Activated CD4-positive, alpha-beta T cell treated with anti-CD3 and anti-CD28 coated beads, Interleukin-2, amount 50 U/mL, for 1 hour (primary cell): ENCODE results near the gene PTPRD.

Experiments used
- DNase-seq: peaks from one replicate; pipeline ENCODE4 v3.0.0-alpha.2; 2020

Gene PTPRD

GRCh38 chr9:8447601-8448000 is 2165.2 kb downstream of the PTPRD start:
- no peak for DNase-seq

DNA sequence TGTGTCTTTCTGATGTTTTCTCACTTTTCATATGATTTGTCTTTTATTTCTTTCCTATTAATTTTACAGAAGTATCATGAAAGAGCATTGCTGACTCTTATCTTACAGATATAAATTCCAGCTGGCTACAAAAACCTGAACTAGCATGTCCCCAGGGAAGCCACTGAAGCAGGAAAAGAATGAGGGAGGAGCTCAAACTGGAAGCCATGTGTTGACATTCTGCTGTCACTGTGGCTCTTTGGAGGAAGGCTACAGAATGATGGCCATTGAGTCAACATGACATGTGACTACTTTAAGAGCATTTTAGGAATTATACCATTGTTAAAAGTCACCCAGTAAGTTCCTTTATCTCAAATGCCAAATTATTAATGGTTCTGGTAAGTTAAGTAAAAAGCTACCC is 2174.9 kb downstream of the PTPRD start:
- no peak for DNase-seq

DNA sequence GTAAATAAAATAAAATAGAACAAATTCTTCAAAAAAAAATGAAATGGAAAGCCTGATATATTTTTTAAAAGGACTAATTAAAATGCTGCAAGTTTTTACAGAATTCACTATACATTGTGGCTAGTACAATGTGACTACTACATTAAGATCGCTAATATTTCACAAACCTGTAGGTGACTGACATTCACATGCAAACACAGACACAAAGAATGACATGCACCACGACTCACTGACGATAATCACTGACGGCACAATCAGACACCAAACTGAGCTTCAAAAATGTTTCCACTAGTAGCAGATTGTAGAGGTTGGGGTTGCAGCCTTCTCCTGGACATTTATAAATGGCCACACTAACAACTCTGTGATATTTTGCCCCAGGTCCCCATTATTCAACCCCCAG is 2175.5 kb downstream of the PTPRD start:
- DNase-seq: no peak

- no peak for DNase-seq
Observed at GRCh38 chr9:8436786-8437185, 2176.0 kb downstream of the PTPRD start.

DNA sequence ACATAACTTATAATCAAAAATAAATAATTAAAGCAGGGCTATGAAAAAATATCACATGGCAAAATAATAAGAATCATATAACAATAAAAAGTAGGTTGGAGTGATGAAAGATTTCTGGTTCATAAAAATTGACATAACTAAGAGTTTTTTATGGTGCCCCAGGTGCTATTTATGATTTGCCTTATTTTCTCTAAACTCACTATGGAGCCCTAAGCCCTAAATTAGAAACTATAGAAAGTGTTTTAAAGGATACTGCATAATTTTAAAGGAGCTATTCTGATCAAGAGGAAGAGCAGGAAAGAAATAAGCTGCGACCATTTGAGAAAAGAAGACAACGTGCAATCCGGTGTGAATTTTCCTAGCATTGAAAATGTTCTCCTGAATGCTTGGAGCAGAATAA is 2178.2 kb downstream of the PTPRD start:
- DNase-seq: no peak

GRCh38 chr9:8432224-8432623 is 2180.6 kb downstream of the PTPRD start:
- DNase-seq: no peak

- no peak for DNase-seq
Observed at GRCh38 chr9:8431505-8431904, 2181.3 kb downstream of the PTPRD start.

GRCh38 chr9:8430945-8431344 is 2181.9 kb downstream of the PTPRD start:
- DNase-seq: no peak

DNA sequence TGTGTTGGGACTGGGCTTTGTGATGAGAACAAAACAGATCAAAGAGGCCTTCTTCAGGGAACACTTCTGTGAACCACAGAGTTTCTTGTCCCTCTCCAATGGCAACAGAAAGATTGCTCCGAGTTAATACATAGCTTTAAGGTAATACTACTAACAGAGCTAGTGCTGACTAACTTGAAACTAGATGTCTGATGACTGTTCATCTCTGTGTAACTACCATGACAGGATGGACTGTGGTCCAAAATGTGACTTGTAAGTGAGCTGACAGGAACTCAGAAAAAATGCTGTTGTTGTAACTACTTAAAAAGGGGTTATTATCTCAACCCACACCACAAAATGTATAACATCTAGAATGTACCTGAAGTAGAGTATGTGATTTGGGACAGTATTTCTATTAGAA is 2183.0 kb downstream of the PTPRD start:
- DNase-seq: no peak

DNA sequence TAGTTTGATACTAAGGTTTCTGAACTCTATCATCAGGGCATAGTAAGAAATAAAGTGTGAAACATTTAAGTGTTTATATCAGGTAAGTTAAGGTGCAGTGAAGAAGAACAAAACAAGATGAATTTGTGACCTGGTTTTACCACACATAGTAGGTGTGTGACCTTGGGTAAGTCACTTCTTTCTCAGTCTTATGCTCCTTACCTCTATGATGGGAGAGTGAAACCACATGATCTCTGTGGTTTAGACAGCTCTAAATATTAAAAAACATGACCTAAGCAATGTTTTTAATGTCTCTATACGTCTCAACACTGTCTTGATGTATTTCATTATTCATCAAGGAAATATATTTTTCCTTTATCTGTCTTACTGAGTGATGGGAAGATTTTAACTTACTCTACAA is 2183.6 kb downstream of the PTPRD start:
- no peak for DNase-seq

DNA sequence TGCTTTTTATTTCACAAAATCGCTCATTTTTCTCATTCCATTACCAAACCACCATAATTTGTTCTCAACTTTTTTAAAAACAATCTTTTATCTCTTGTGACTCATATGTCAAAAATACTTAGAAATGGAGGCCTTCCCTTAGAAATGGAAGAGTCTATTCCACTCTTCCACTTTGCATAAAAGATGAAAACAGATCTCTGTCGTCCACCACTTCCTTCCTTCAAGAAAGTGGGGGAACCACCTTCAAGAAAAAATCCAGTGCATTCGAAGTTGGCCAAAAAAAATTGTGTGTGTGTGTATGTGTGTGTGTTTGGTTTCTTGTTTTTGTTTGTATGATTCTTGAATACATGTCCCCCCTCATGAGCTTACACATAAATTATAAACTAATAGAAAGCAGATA is 2184.4 kb downstream of the PTPRD start:
- no peak for DNase-seq

GRCh38 chr9:8424786-8425410 is 2187.9 kb downstream of the PTPRD start:
- no peak for DNase-seq

GRCh38 chr9:8420416-8420815 is 2192.4 kb downstream of the PTPRD start:
- DNase-seq: no peak

- no peak for DNase-seq
Observed at GRCh38 chr9:8419596-8420275, 2193.1 kb downstream of the PTPRD start.

DNA sequence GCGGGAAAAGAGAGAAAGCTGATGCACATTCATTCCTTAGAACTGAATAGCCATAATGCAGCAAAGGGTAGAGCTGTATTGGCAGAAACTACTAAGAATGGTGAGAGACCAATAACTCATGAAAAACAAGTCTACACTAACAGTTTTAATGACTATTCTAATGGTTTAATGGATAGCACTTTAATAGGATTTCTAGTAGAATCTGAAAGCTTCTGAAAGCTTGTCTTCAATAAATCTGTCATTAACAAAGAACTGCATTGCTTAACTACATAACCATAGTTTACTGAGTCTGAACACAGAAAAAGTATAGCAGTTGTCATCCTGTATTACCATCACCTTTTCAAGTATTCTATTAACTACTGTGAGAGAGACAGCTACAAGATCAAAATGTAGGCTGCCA is 2195.5 kb downstream of the PTPRD start:
- no peak for DNase-seq

- DNase-seq: no peak
Observed at GRCh38 chr9:8412327-8412726, 2200.5 kb downstream of the PTPRD start.

- no peak for DNase-seq
Observed at GRCh38 chr9:8408575-8409190, 2204.1 kb downstream of the PTPRD start.

DNA sequence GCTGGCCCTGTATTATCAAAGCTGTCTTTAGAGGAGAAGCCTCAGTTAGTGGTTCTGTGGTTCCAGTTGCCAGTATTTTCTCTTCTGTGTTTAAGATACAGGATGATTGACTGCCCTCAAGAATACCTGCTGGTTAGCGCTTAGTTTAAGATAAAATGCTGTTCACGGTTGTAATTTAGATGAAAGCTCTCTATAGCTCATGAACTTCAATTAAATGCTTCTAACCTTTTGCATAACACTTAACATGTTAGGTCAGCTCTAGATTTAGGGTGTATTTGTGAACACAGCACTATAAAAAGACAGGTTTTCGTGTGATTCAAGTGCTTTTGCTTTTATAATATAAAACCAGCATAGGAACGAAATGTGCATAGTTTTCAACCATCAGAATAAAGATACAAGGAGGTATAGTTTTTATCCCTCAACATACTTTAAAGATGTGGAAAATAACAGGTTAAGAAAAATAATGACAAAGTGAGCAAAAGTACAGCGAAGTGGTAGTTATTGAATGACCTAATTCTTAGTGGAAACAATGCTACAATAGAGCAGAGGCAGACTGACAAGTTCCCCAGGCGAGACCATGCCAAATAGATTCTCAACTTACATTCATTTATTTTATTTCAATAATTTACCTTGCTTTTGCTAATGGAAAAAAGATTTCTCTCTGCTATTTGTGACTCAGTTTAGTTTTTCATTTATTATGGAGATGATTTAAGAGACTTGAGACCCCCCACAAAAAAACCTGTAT is 2210.7 kb downstream of the PTPRD start:
- DNase-seq: no peak

DNA sequence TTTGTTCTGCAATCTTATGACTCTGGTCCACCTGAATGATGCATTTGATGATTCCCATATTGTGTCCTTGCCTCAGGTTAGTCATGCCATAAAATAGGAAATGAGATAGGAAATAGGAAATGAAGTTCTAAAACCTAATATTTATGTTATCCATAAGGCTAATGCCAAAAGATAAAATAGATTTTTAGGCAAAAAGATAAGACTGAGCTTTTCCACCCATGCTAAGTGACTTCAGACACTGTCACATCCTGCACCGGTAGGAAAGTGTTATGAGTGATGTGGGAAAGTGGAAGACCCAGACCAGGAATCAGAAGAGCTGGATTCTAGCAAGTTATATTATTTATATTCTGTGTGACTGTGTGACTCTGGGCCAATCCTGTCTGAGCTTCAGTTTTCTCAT is 2212.4 kb downstream of the PTPRD start:
- no peak for DNase-seq

DNA sequence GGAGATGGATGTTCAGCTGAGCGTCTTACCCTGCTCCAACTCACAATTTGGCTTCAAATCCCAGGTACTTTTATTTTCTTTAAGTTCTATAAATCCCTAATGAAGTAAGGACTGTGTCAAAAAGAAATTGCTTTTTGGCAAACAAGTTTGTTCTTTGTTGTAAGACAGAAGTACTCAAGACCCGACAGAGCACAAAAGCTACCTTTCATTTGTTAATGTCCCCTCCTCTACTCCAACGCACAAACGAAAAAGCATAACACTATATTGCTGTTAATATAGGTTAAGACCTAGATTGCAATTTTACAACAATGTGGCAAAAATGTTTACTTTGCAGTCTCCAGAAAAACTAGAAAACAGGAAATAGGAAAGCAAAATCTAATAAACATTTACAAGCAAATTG is 2217.8 kb downstream of the PTPRD start:
- DNase-seq: no peak

GRCh38 chr9:8394341-8394740 is 2218.5 kb downstream of the PTPRD start:
- DNase-seq: no peak

DNA sequence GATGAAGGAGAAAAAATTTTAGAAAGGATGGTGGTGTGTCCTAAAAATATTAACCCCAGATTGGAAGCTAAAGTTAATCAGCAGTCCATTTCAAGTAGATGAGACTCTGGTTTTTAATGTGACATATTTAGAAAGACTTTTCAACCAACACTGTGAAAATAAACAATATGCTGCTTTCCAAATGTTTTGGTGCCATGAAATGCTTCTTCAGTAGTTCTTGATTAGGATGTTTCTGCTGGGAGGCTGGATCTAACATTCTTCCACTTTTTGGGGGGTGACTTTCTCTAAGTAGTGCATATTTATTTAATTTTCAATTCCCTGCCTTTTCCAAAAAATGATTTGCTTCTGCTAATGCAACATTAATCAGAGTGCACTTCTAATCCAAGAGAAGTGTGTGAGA is 2219.9 kb downstream of the PTPRD start:
- no peak for DNase-seq

DNA sequence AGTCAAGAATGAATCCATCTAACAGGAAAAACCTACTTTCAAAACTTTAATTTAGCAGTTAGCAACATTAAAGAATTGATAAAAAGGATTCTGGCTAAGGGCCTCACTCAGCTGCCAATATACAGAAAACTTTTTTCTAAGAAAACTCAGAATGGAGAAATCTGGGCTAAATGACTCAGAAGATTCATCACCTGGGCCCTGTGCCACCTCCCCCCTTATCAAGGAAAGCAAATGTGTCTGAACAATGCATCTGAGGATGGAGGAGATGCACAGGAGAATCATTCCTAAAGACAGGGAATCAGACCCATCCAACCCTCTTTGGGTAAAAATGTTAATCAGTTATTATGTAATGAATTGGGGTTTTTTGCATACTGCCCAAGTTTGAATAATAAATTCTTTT is 2221.2 kb downstream of the PTPRD start:
- DNase-seq: no peak

DNA sequence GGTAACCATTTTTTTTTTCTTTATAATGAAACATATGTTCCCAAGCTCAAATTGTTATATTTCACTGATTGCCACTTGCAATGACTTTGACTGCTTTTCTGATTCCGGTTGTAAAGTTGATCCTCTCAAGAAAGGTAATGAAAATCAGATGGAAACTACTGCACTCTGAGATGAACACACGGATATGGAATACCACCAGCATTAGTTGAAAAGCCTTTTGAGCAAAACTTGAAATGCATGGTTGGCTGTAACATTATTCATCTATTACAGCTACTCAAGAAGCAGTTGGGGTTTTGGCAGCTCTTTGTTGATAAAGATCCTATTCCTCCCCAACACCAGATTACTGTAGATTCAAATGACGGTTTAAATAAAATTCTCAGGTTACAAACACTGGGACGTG is 2221.7 kb downstream of the PTPRD start:
- no peak for DNase-seq
